GM21528 (cell line): ENCODE measurements around the gene HOXA4.

Source experiments
- ATAC-seq: cut with Tn5 transposase; IDR thresholded peaks from one replicate; pipeline ENCODE4 v1.9.1; 2021; ENCODE audit warnings: mild to moderate bottlenecking, moderate library complexity; ENCODE audit not compliant: unreplicated experiment, low FRiP score

The HOXA4 gene

DNA sequence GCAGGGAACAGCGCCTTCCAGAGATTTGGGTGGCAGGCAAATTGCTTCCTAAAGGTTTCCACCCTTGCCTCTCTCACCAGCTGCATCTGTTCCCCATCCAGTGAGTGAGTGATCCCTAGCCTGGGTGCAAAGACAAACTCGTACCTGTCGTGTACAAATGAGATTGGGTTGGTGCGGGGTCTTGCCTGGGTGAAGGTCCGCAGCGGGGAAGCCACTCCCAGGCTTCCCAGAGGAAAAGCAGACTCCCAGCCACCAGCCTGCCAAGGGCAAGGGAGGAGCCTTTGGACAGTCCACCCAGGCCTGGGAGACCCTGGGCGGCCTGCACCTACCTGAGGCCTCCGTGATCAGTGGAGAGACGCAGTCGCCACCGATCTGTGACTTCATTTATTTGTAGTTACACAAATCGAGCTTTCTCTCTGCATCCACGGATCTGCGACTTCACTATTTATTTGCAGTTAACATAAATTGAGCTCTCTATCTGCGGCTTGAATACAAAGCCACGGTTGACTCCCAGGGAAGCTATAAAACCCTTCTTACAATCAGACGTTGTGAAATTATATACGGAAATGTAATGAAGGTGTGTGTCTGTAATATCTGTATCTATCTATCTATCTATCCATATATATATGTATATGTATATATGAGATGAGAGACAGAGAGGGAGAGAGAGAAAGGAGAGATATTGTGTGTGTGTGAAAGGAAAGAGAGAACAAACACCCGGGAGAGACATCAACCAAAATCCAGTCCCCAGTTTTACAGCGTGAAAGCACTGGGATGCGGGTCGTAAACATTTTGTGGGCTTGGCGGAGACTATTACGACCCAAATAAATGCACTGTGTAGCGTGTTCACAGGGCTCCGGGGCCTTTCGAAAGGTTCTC is 28.9 kb upstream of the HOXA4 start:
- ATAC-seq = no peak

GRCh38 chr7:27158436-27159265 is 28.1 kb upstream of the HOXA4 start:
- ATAC-seq = no peak

GRCh38 chr7:27157702-27158431 is 27.3 kb upstream of the HOXA4 start:
- ATAC-seq = no peak

DNA sequence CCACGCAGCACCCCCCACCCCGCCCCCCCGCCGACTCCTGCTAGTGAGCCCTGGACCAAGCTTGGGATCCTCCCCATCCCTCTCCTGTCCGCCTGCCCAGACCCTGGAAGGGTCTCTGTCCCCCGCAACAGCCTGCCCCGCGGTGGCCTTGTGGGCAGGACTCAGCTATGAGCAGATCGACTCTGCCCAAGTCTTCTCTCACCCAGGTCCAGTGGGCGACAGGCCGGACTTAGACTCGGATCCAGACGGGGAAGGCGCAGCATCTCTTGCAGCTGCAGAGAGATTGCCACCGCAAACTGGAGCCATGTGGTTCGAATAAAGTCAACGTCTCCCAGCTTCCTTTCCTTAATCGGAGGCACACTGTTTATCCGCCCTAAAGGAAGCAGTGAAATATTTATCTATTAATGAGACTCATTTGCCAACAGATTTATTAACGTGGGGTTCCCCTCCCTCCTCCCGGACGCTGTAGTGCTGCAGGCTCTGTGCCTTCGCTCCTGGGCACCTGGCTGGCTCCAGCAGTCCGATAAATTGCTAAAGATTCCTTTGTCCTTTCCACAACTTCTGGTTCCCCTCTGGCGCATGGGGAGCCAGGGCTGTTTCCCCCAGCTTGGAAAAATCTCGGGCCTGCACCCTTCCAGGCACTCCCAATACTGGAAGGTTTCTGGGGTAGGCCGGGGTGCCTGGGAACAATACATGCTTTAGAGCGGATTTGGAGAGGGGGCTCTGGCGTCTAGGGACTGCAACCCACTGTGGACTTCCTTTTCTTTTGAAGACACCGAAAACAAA is 26.6 kb upstream of the HOXA4 start:
- ATAC-seq = no peak

- ATAC-seq = no peak
These were observed 25.9 kb upstream of the HOXA4 start, which contains the start of gene HOXA7 for GRCh38 chr7:27156508-27156898. Gene HOXA7 (minus strand): TSS chr7:27156675. CDS start chr7:27156545, 130 bp downstream.

DNA sequence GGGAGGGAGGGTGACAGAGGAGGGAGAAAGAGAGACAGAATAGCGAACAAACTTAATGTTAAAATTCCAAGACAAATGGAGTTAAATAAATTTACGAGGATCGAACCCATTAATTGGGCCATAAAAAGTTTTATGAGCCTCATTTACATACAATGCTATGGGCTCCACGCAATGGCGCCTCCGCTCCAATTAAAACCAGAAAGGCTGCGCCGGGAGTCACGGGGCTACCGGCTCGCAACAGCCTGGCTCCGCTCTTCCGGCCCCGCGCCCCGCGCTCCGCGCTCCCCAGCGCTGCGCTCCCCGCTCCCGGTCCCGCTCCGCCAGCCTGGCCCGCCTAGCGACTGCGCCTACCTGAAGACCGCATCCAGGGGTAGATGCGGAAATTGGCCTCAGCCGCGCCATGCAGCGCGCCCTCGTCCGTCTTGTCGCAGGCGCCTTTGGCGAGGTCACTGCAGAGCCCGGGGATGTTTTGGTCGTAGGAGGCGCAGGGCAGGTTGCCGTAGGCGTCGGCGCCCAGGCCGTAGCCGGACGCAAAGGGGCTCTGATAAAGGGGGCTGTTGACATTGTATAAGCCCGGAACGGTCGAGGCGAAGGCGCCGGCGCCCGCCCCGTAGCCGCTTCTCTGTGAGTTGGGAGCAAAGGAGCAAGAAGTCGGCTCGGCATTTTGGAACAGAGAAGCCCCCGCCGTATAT is 25.4 kb upstream of the HOXA4 start:
- no peak for ATAC-seq

- no peak for ATAC-seq
These were observed 24.6 kb upstream of the HOXA4 start for GRCh38 chr7:27154901-27155815.

GRCh38 chr7:27154369-27154768 is 23.8 kb upstream of the HOXA4 start:
- ATAC-seq = no peak

GRCh38 chr7:27153526-27153925 is 23.0 kb upstream of the HOXA4 start:
- ATAC-seq = no peak

DNA sequence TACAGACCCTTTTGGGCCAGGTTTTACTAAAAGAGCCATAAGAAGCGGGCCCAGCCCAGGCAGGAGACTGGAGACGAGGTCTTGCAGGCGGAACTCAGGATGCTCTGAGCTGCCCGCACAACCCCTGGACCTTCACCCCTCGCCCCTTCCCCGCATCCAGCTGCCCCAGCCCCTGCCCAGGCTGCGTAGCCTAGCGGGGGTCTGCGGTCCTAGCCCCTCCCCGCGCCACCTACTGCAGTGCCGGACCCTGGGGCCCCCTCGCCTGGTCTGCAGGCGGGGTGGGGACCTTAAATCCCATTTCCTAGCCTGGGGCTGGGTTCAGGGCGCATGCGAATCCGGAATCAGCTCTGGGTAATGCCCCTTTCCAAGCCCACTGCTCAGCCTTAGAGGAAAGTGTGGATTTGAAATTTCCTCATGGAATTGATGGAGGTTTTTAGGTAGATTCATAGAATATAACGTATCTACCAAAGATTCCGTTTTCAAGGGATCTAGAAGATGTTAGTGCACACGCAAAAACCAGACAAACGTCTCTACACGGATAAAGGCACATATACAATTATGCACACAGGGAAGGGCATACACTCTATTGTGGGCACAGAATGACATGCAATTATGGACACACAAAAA is 22.4 kb upstream of the HOXA4 start:
- ATAC-seq = no peak

DNA sequence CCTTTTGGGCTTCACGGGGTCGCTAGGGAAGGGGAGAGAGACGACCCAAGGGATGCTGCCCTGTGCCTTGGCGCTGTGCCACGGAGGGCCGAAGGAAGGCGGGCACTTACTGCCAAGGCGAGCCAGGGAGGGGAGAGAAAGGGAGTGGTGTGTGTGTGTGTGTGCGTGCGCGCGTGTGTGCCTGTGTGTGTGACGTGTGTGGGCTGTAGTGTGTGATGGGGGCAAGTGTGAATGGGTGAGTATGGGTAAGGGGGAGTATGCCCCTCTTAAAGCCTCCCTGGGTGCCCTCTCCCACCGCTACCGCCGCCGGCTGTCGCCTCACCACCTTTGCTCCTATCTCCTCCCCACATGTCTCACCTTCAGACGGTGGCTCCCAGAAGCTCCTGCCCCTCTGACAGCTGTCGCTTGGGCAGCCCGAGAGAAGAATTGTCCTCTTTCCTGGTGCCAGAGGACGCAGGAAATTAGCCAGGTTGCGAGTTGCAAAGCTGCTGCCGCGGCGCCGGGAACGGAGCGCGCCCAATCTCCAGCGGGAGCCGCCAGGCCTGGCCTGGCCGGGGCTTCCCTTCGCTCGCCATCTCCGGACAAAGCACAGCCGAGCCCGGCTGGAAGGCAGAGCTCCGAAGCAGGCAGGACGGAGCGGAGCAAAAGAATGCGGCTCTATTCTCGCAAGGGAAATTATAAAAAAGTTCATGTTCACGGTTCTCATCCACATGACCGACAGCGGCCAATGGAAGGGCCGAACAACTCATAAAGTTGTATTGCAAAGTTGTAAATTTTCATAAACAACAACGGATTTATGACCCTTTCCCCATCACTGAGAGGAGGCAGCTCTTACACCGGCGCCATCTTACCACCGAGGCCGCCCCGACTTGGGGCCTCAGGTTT is 21.6 kb upstream of the HOXA4 start, which contains the start of gene HOXA3:
Gene HOXA3, minus strand, starts transcription at position 653 of the 885 bp plus-strand sequence. CDS start 41,943 bp downstream, outside the sequence.
- no peak for ATAC-seq

DNA sequence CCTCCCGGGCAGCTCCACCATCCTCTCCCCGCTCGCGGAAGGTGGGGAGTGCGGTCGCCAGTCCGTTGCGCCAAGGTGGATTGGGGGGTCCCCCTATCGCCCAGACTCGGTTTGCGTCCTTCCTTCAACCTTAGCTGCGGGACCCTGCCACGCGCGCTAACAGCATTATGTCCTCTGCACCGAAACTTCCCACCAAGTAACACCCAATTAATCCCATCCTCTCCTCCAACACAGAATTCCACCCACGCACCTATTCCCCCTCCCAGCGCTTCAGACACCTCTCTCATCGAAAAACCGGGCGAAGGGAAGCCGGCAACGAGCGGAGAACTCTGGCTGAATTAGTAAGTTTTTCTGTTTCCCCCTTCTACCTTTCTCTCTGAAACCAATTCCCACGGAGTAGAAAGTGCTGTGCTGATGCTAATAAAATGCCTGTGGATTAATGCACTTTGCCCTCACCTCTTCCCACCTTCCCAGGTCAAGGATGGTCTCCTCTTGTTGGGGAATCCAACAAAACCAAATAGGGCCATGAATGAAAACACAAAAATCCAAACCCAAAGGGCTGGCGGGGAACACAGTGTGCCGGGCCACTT is 20.9 kb upstream of the HOXA4 start:
- ATAC-seq = no peak

DNA sequence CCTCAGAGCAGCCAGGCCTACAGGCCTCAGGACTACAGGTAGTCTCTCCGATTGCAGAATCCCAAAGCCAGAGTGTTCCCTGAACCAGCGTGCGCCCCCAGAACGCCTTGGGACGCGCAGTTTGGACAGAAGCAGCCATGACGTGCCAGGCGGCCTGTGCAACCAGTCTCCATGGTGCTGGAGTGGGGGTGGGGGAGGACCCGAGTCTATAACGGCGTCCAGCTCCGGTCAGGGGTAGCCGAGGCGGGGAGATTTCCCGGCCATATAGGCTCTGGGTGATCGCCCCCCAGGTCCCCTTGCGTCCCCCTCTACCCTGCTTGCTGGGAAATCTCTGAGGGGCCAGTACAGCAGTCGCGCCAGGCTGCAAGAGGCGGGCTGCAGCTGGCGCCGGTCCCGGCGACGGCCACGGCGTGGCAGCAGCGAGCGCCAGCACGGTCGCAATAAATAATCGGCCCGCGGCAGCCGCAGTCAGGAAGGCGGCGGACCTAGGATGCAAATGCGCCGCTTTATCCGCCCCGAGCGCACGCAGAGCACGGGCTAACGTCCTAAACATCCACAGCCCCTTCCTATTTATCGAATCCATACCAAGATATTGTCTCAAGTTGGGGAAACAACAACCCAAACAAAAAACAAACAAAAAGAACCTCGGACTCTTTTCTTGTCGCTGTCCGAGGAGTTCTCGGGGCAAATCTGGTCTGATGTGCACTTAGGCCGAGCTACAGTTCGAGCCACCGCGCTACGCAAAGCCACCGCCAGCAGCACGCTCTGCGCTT is 20.2 kb upstream of the HOXA4 start:
- ATAC-seq = no peak

- ATAC-seq = no peak
These were observed 19.4 kb upstream of the HOXA4 start for GRCh38 chr7:27149842-27150567.
